Heart left ventricle (tissue), 13 donors: Measurements from ENCODE around the gene MYO1C.

ENCODE experiments used
- POLR2A ChIP-seq, 2 donors: fragments of 450-650 bp; IDR thresholded peaks; one replicate each; pipeline ENCODE4 v1.6.1; 2017; ENCODE audit warnings: antibody characterized with exemption in 2 of 2, mild to moderate bottlenecking in 2 of 2, moderate library complexity in 2 of 2
- TF ChIP-seq, protein P1 (sequence below), 12 donors: fragments of 200-600 bp; sonication (generic) in 4 of 12; IDR thresholded peaks; one replicate each; pipeline versions ENCODE4 v1.5.0 to v1.8.0; 2018 to 2022; ENCODE audit warnings: antibody characterized with exemption in 12 of 12, mild to moderate bottlenecking in 5 of 12
- donor health status: ischemic (EF 13 %, LVEDD 7.1; RV severe dilation, severe dysfunction).
- donor health status: DM: no; HTN: yes; CAD: no.
- donor health status: DM: no; HTN: no; CAD: no.
- donor health status: ischemic (EF 25% LVEDD 6.9; RV normal size, moderate dysfunction).
- donor health status: ischemic (EF 25% LVEDD 5.7; RV mildly dilated, moderate dysfunction).
- donor health status: ischemic (EF 35%, LVEDD 5.7; RV mildly dilated, moderate dysfunction).
- donor health status: nonischemic (EF 11% LVEDD 7.7; RV severe dilation, severe dysfunction).
- donor health status: DM: yes; HTN: yes; CAD: no.
- donor health status: PGD.
- donor health status: ischemic (EF 29% LVEDD 5.4; RV normal size, mild dysfunction).
- donor health status: nonischemic (EF 23%, LVEDD 6.1; RV moderate dilation, normal function).

- TF ChIP-seq, protein P1, sequence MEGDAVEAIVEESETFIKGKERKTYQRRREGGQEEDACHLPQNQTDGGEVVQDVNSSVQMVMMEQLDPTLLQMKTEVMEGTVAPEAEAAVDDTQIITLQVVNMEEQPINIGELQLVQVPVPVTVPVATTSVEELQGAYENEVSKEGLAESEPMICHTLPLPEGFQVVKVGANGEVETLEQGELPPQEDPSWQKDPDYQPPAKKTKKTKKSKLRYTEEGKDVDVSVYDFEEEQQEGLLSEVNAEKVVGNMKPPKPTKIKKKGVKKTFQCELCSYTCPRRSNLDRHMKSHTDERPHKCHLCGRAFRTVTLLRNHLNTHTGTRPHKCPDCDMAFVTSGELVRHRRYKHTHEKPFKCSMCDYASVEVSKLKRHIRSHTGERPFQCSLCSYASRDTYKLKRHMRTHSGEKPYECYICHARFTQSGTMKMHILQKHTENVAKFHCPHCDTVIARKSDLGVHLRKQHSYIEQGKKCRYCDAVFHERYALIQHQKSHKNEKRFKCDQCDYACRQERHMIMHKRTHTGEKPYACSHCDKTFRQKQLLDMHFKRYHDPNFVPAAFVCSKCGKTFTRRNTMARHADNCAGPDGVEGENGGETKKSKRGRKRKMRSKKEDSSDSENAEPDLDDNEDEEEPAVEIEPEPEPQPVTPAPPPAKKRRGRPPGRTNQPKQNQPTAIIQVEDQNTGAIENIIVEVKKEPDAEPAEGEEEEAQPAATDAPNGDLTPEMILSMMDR (IDR thresholded peaks at IDR 0.05): peak in 1 of 12 donors; percentile 9
- no peak for TF ChIP-seq POLR2A (IDR thresholded peaks at IDR 0.05)
Measured at GRCh38 chr17:1484676-1485422, 7.6 kb downstream of the MYO1C start.
